Duodenal mucosa (tissue), 2 donors: ENCODE data around the gene TSEN15.
"Not testable (repeated sequence)": the region's sequence is repeated elsewhere in the genome, so short reads cannot be mapped to it uniquely, and the experiment has no call there.

Experiments
- H3K27ac ChIP-seq: one replicate; pipeline ENCODE4 v1.7.0; 2013; ENCODE audit warnings: low read depth, low read length
- H3K27me3 ChIP-seq, 2 donors: one replicate each; pipeline ENCODE4 v1.7.0; 2013; ENCODE audit warnings: low read length in 2 of 2, control low read depth in 1 of 2; ENCODE audit not compliant: insufficient read depth in 2 of 2, control insufficient read depth in 1 of 2
- H3K36me3 ChIP-seq, 2 donors: one replicate each; pipeline ENCODE4 v1.7.0; 2013; ENCODE audit warnings: low read length in 2 of 2, control low read depth in 1 of 2; ENCODE audit not compliant: insufficient read depth in 2 of 2, control insufficient read depth in 1 of 2
- H3K4me1 ChIP-seq, 2 donors: one replicate each; pipeline ENCODE4 v1.7.0; 2013; ENCODE audit warnings: low read length in 2 of 2, control low read depth in 1 of 2; ENCODE audit not compliant: insufficient read depth in 2 of 2, control insufficient read depth in 1 of 2
- H3K4me3 ChIP-seq, 2 donors: one replicate each; pipeline ENCODE4 v1.7.0; 2013; ENCODE audit warnings: low read length in 2 of 2, low read depth in 1 of 2
- H3K9ac ChIP-seq, 2 donors: one replicate each; pipeline ENCODE4 v1.7.0; 2013; ENCODE audit warnings: low read length in 2 of 2, low read depth in 1 of 2
- H3K9me3 ChIP-seq, 2 donors: one replicate each; pipeline ENCODE4 v1.7.0; 2013; ENCODE audit warnings: low read length in 2 of 2, control low read depth in 1 of 2; ENCODE audit not compliant: control insufficient read depth in 1 of 2

The TSEN15 gene

GRCh38 chr1:184039126-184039525 lies 12.4 kb upstream of the TSEN15 start:
- peaks cover 4 to 14% of the 10 kb centered on the region in 2 donors for H3K4me1 ChIP-seq
- no peaks in the 10 kb centered on the region for H3K9me3 ChIP-seq
- H3K27me3 ChIP-seq, result peaks cover 18 to 29% of the 10 kb centered on the region in 2 donors
- H3K27ac ChIP-seq, result no peak overlapping the region
- no peak overlapping the region for H3K9ac ChIP-seq
- H3K4me3 ChIP-seq, result no peak overlapping the region
- H3K36me3 ChIP-seq, result no peaks in the 10 kb centered on the region

GRCh38 chr1:184041731-184042130 lies 9.8 kb upstream of the TSEN15 start:
- H3K27me3 ChIP-seq, result peaks cover 7 to 8% of the 10 kb centered on the region in 2 donors
- H3K9me3 ChIP-seq, result no peaks in the 10 kb centered on the region
- no peak overlapping the region for H3K9ac ChIP-seq
- no peaks in the 10 kb centered on the region for H3K36me3 ChIP-seq
- H3K4me1 ChIP-seq, result peaks cover 0 to 4% of the 10 kb centered on the region in 2 donors
- H3K27ac ChIP-seq, result no peak overlapping the region
- H3K4me3 ChIP-seq, result no peak overlapping the region

GRCh38 chr1:184043315-184043714 lies 8.2 kb upstream of the TSEN15 start:
- not testable (repeated sequence) for H3K4me1 ChIP-seq, H3K27ac ChIP-seq, H3K9ac ChIP-seq, H3K9me3 ChIP-seq, H3K27me3 ChIP-seq, H3K36me3 ChIP-seq, H3K4me3 ChIP-seq

DNA sequence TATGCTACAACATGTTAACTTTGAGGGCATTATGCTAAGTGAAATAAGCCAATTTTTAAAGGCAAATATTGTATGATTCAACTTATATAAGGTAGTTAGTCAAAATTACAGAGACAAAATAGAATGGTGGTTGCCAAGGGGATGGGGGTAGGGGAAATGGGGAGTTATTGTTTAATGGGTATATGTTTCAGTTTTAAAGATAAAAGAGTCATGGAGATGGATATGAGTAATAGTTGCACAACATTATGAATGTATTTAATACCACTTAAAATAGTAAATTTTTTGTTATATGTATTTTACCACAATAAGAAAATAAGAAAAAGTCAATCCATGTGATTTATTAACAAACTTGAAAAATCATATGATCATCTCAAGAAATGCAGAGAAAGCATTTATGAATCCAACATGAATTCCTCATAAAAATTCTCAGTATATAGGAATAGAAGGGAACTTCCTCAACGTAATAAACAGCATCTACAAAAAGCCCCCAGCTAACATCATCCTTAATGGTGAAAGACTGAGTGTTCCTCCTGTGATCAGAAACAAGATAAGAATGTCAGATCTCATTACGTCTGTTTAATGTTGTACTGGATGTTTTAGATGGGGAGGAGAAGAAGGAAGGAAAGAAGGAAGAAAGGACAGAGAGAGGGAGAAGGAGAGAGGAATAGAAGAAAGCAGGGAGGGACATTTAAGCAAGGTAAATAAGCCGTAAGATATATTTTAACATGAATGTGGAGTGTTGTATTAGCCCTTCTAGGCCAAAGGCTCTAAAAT lies 6.7 kb upstream of the TSEN15 start:
- Histone ChIP-seq H3K27me3 (peaks cover 0 to 4% of the 10 kb centered on the region in 2 donors), H3K4me3 (no peak overlapping the region), H3K9ac (no peak overlapping the region), H3K9me3 (no peaks in the 10 kb centered on the region), H3K27ac (no peak overlapping the region), H3K4me1 (no peaks in the 10 kb centered on the region), H3K36me3 (no peaks in the 10 kb centered on the region)

DNA sequence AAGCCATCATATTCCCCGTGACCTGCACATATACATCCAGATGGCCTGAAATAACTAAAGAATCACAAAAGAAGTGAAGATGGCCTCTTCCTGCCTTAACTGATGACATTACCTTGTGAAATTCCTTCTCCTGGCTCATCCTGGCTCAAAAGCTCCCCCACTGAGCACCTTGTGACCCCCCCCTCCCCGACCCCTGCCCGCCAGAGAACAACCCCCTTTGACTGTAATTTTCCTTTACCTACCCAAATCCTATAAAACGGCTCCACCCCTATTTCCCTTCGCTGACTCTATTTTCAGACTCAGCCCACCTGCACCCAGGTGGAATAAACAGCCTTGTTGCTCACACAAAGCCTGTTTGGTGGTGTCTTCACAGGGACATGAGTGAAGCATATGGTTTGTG lies 4.0 kb upstream of the TSEN15 start:
- not testable (repeated sequence) for H3K4me3 ChIP-seq, H3K27ac ChIP-seq, H3K9ac ChIP-seq, H3K9me3 ChIP-seq, H3K36me3 ChIP-seq, H3K27me3 ChIP-seq
- H3K4me1 ChIP-seq, result peaks cover 8 to 11% of the 10 kb centered on the region in 2 donors

GRCh38 chr1:184048561-184049240 lies 2.8 kb upstream of the TSEN15 start:
- H3K27ac ChIP-seq, result no peak overlapping the region
- H3K4me3 ChIP-seq, result no peak overlapping the region
- H3K4me1 ChIP-seq, result peaks cover 14 to 18% of the 10 kb centered on the region in 2 donors
- no peaks in the 10 kb centered on the region for H3K36me3 ChIP-seq
- no peaks in the 10 kb centered on the region for H3K9me3 ChIP-seq
- H3K27me3 ChIP-seq, result peaks cover 0 to 4% of the 10 kb centered on the region in 2 donors
- H3K9ac ChIP-seq, result no peak overlapping the region

DNA sequence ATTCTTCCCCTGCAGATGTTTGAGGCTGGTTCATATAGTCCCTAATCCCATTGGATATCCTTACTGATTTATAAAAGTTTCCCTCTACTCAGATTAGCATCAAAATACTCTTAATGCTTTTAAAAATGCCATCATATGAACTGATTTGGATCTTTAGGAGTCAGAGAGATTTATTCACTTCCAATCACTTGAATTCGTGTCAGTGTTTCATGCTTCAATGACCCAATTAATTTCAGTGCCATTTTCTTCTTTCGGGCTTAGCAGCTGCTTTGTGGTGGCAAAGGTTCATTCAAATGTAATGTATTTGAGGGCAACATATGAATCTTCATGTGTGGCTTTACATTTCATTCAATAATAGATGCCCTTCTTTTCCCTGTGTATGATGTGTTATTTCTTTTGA lies 2.2 kb upstream of the TSEN15 start:
- peaks cover 0 to 4% of the 10 kb centered on the region in 2 donors for H3K27me3 ChIP-seq
- no peaks in the 10 kb centered on the region for H3K9me3 ChIP-seq
- peaks cover 14 to 21% of the 10 kb centered on the region in 2 donors for H3K4me1 ChIP-seq
- no peak overlapping the region for H3K4me3 ChIP-seq
- no peak overlapping the region for H3K27ac ChIP-seq
- no peaks in the 10 kb centered on the region for H3K36me3 ChIP-seq
- no peak overlapping the region for H3K9ac ChIP-seq

GRCh38 chr1:184049836-184050468 lies 1.6 kb upstream of the TSEN15 start:
- Histone ChIP-seq H3K4me3 (no peak overlapping the region), H3K9ac (no peak overlapping the region), H3K36me3 (peaks cover 0 to 3% of the 10 kb centered on the region in 2 donors), H3K27ac (no peak overlapping the region), H3K27me3 (peaks cover 0 to 4% of the 10 kb centered on the region in 2 donors), H3K4me1 (peaks cover 14 to 21% of the 10 kb centered on the region in 2 donors), H3K9me3 (no peaks in the 10 kb centered on the region)

- Histone ChIP-seq H3K36me3 (peaks cover 0 to 6% of the 10 kb centered on the region in 2 donors), H3K4me1 (peaks cover 14 to 21% of the 10 kb centered on the region in 2 donors), H3K27me3 (peaks cover 0 to 4% of the 10 kb centered on the region in 2 donors), H3K4me3 (peak overlapping the region; percentile 93 to 97), H3K27ac (no peak overlapping the region), H3K9me3 (no peaks in the 10 kb centered on the region), H3K9ac (peak overlapping the region in 1 of 2 donors; percentile 86)
These were observed 894 bp upstream of the TSEN15 start for GRCh38 chr1:184050636-184051035.

DNA sequence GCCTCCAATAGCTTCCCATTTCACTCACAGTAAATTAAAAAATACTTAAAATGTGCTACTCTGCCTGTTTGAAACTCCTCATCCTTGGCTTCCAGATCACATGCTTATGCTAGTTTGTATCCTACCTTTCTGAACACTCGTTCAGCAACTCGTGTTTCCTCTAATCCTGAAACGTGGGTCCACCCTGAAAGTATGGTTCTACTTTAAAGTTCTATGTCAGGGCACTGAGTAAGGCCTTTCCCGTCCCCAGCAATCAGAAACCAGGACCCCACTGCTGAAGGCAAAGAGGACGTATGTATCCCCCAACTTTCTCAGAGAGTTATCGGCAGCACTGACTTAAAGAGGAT lies 419 bp upstream of the TSEN15 start:
- no peaks in the 10 kb centered on the region for H3K9me3 ChIP-seq
- H3K9ac ChIP-seq, result peak overlapping the region; percentile 61 to 86
- H3K36me3 ChIP-seq, result peaks cover 0 to 6% of the 10 kb centered on the region in 2 donors
- H3K4me1 ChIP-seq, result peaks cover 14 to 21% of the 10 kb centered on the region in 2 donors
- H3K4me3 ChIP-seq, result peak overlapping the region; percentile 93 to 97
- H3K27ac ChIP-seq, result no peak overlapping the region
- peaks cover 0 to 4% of the 10 kb centered on the region in 2 donors for H3K27me3 ChIP-seq
